HCT116 (cell line): ENCODE results near the gene FAM240B. TPM values are rescaled to one million over a fixed set of nuclear protein-coding genes. Genes with fewer than 3 reads are reported as not detected.

ENCODE experiments used
- ATAC-seq: fragments of 200-7000 bp; cut with Tn5 transposase; 2 replicates; pipeline ENCODE4 v1.9.1; 2020; ENCODE audit warnings: mild to moderate bottlenecking, moderate library complexity
- BruUV-seq: library from RNA; stranded (reverse); fragments of 400-500 nt; replicated peaks from 2 replicates; lab custom pipeline; 2021; lab: Mats Ljungman, UMichigan
- CTCF ChIA-PET: fragments of 300-600 bp; sonication (Branson Sonifier 250); formaldehyde crosslinking; loops from one replicate; lab custom pipeline; 2021; ENCODE audit warnings: antibody characterized with exemption; lab: Charles Lee
- POLR2A ChIA-PET: fragments of 300-600, 350-600 bp; sonication (Branson Sonifier 250); formaldehyde crosslinking; loops from one replicate; lab custom pipeline; 2021; ENCODE audit warnings: antibody characterized with exemption; lab: Charles Lee
- RAD21 ChIA-PET, 2 experiments: fragments of 300-600 bp; sonication (Branson Sonifier 250); formaldehyde crosslinking; loops; one replicate each; lab custom pipeline; 2023; ENCODE audit warnings: low total read pairs in 2 of 2; ENCODE audit not compliant: uncharacterized antibody in 2 of 2, unreplicated experiment in 2 of 2, low non-redundant PET in 1 of 2; lab: Charles Lee
- DNase-seq: peaks from one replicate; pipeline ENCODE4 v3.0.0-alpha.2; 2010; ENCODE audit warnings: low read depth, low spot score
- H2AFZ ChIP-seq: fragments of 200-600 bp; shearing (Covaris generic), sonication (generic); 2 replicates; pipeline ENCODE4 v1.6.1; 2017; ENCODE audit warnings: low read depth, mixed run types, mixed read lengths, antibody characterized with exemption, low read length; ENCODE audit not compliant: poor library complexity, severe bottlenecking
- H3K27ac ChIP-seq: 2 replicates; pipeline ENCODE4 v1.5.1; 2012; ENCODE audit warnings: low read depth, low read length
- H3K27me3 ChIP-seq: fragments of 200-600 bp; sonication (generic); 2 replicates; pipeline ENCODE4 v1.6.1; 2016; ENCODE audit warnings: mixed run types, low read length, mixed read lengths; ENCODE audit not compliant: insufficient read depth
- H3K36me3 ChIP-seq, 2 experiments: fragments of 200-500 bp in 1 of 2; fragments of 200-600 bp in 1 of 2; sonication (Bioruptor generic) in 1 of 2; sonication (generic) in 1 of 2; 2 replicates each; pipeline versions ENCODE4 v1.5.1 to v1.6.1; 2014 to 2016; ENCODE audit warnings: low read length in 2 of 2, inconsistent platforms in 1 of 2, mixed read lengths in 1 of 2, mixed run types in 1 of 2; ENCODE audit not compliant: insufficient read depth in 2 of 2, control insufficient read depth in 1 of 2
- H3K4me1 ChIP-seq, 2 experiments: fragments of 200-600 bp in 1 of 2; sonication (generic) in 1 of 2; 2 replicates each; pipeline versions ENCODE4 v1.5.1 to v1.6.1; 2012 to 2017; ENCODE audit warnings: low read length in 2 of 2, inconsistent platforms in 1 of 2, mild to moderate bottlenecking in 1 of 2, mixed read lengths in 1 of 2, mixed run types in 1 of 2, moderate library complexity in 1 of 2; ENCODE audit not compliant: insufficient read depth in 2 of 2, control insufficient read depth in 1 of 2
- H3K4me2 ChIP-seq: fragments of 200-600 bp; sonication (generic); 2 replicates; pipeline ENCODE4 v1.6.1; 2017; ENCODE audit warnings: mixed run types, low read length, mixed read lengths
- H3K4me3 ChIP-seq, 2 experiments: fragments of 200-600 bp in 1 of 2; sonication (generic) in 1 of 2; replicated peaks in 1 of 2; 2 replicates each; pipeline ENCODE4 v1.5.1; 2011 to 2016; ENCODE audit warnings: low read length in 2 of 2, control low read depth in 1 of 2, low read depth in 1 of 2, mild to moderate bottlenecking in 1 of 2, mixed read lengths in 1 of 2, mixed run types in 1 of 2
- H3K79me2 ChIP-seq: fragments of 200-600 bp; sonication (generic); 2 replicates; pipeline ENCODE4 v1.6.1; 2017; ENCODE audit warnings: mild to moderate bottlenecking, mixed run types, low read length, moderate library complexity, mixed read lengths; ENCODE audit not compliant: insufficient read depth
- H3K9ac ChIP-seq: fragments of 200-600 bp; sonication (generic); 2 replicates; pipeline ENCODE4 v1.6.1; 2016; ENCODE audit warnings: low read length, mixed read lengths
- H3K9me2 ChIP-seq: fragments of 200-600 bp; sonication (generic), shearing (Covaris generic); 2 replicates; pipeline ENCODE4 v1.6.1; 2017; ENCODE audit warnings: mixed run types, mild to moderate bottlenecking, moderate library complexity; ENCODE audit not compliant: insufficient read depth
- H3K9me3 ChIP-seq, 2 experiments: fragments of 200-500 bp in 1 of 2; fragments of 200-600 bp in 1 of 2; sonication (Bioruptor generic) in 1 of 2; sonication (generic) in 1 of 2; 2 replicates each; pipeline ENCODE4 v1.6.1; 2014 to 2017; ENCODE audit warnings: low read length in 2 of 2, mixed read lengths in 2 of 2, inconsistent platforms in 1 of 2, low read depth in 1 of 2, mild to moderate bottlenecking in 1 of 2, mixed run types in 1 of 2, moderate library complexity in 1 of 2; ENCODE audit not compliant: control insufficient read depth in 1 of 2, insufficient read depth in 1 of 2
- H4K20me1 ChIP-seq: fragments of 200-600 bp; sonication (generic), shearing (Covaris generic); 2 replicates; pipeline ENCODE4 v1.6.1; 2017; ENCODE audit warnings: mixed run types, mild to moderate bottlenecking, moderate library complexity; ENCODE audit not compliant: insufficient read depth
- EZH2phosphoT487 ChIP-seq: fragments of 200-600 bp; IDR thresholded peaks from 2 replicates; pipeline ENCODE4 v1.6.1; 2018; ENCODE audit warnings: antibody characterized with exemption, borderline replicate concordance
- FOSL1 ChIP-seq: IDR thresholded peaks from 2 replicates; pipeline ENCODE4 v1.6.1; 2012; ENCODE audit warnings: low read depth
- JUND ChIP-seq: IDR thresholded peaks from 2 replicates; pipeline ENCODE4 v1.6.1; 2012
- POLR2A ChIP-seq: IDR thresholded peaks from 2 replicates; pipeline ENCODE4 v1.7.0; 2011; ENCODE audit warnings: borderline replicate concordance; ENCODE audit not compliant: insufficient read depth, insufficient read length; ENCODE audit errors: extremely low read depth
- POLR2AphosphoS5 ChIP-seq: IDR thresholded peaks from 2 replicates; pipeline ENCODE4 v1.6.1; 2011; ENCODE audit warnings: mild to moderate bottlenecking, low read depth, low read length, moderate library complexity
- SIN3A ChIP-seq: IDR thresholded peaks from 2 replicates; pipeline ENCODE4 v1.6.1; 2012; ENCODE audit warnings: low read depth
- SP1 ChIP-seq: IDR thresholded peaks from 2 replicates; pipeline ENCODE4 v1.6.1; 2012; ENCODE audit warnings: low read depth
- ZFX ChIP-seq: fragments of 450-650 bp; IDR thresholded peaks from 2 replicates; pipeline ENCODE4 v1.6.1; 2017
- intact Hi-C: fragments of 100-400 bp; cut with micrococcal nuclease; formaldehyde crosslinking; loops from 2 replicates; pipeline ENCODE4 v1.10.0; 2022
- total RNA-seq: library from RNA; stranded (reverse); gene quantifications from one replicate; pipeline ENCODE4 v1.2.1, GENCODE V29; 2021; ENCODE audit not compliant: unreplicated experiment
- TF ChIP-seq, protein P1 (sequence below): IDR thresholded peaks from 2 replicates; pipeline ENCODE4 v1.6.1; 2011; ENCODE audit warnings: mild to moderate bottlenecking, low read length, moderate library complexity; ENCODE audit not compliant: insufficient replicate concordance; ENCODE audit errors: extremely low read depth
- TF ChIP-seq, protein P2 (sequence below), 3 experiments: fragments of 200-600 bp in 1 of 3; sonication (generic) in 1 of 3; IDR thresholded peaks in 2 of 3; conservative IDR thresholded peaks in 1 of 3; 2 replicates each; pipeline ENCODE4 v1.5.1; 2012 to 2017; ENCODE audit warnings: low read depth in 2 of 3, low read length in 2 of 3, antibody characterized with exemption in 1 of 3, borderline replicate concordance in 1 of 3, control low read depth in 1 of 3, mild to moderate bottlenecking in 1 of 3, mixed read lengths in 1 of 3, mixed run types in 1 of 3, moderate library complexity in 1 of 3; ENCODE audit not compliant: insufficient read depth in 1 of 3

FAM240B gene
- total RNA-seq, 1 experiment from 2014 or later, result not detected

DNA sequence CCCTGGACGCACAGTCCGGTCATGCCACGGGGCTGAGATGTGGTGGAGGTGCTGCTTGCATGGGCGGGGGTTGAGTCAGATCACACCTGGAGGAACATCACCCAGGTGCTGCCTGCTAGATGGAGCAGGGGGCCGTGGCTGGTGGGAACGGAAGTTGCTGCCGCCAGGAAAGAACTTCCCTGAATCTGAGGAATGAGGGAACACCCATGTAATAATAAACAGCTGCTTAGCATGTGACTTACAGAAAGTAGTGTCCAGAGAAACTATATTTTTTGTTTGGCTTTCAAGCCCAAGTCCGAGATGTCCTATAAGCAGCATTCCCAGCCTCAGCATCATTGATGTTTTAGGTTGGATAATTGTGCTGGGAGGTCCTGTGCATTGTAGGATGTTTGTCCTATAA lies 27.1 kb upstream of the FAM240B start:
- H3K4me1 ChIP-seq, result no peaks in the 10 kb centered on the region
- no peak overlapping the region for H3K27ac ChIP-seq
- intact Hi-C loops, result no loop called here
- no peaks in the 10 kb centered on the region for H4K20me1 ChIP-seq
- RAD21 ChIA-PET, result no interaction called here
- no TSS peak for BruUV-seq
- no peak for DNase-seq
- TF ChIP-seq SIN3A, result no peak
- no peak for TF ChIP-seq ZFX
- no peak for TF ChIP-seq FOSL1
- TF ChIP-seq POLR2A, result no peak
- TF ChIP-seq EZH2phosphoT487, result no peak
- TF ChIP-seq, protein P1, sequence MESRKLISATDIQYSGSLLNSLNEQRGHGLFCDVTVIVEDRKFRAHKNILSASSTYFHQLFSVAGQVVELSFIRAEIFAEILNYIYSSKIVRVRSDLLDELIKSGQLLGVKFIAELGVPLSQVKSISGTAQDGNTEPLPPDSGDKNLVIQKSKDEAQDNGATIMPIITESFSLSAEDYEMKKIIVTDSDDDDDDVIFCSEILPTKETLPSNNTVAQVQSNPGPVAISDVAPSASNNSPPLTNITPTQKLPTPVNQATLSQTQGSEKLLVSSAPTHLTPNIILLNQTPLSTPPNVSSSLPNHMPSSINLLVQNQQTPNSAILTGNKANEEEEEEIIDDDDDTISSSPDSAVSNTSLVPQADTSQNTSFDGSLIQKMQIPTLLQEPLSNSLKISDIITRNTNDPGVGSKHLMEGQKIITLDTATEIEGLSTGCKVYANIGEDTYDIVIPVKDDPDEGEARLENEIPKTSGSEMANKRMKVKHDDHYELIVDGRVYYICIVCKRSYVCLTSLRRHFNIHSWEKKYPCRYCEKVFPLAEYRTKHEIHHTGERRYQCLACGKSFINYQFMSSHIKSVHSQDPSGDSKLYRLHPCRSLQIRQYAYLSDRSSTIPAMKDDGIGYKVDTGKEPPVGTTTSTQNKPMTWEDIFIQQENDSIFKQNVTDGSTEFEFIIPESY, result no peak
- TF ChIP-seq, protein P2, sequence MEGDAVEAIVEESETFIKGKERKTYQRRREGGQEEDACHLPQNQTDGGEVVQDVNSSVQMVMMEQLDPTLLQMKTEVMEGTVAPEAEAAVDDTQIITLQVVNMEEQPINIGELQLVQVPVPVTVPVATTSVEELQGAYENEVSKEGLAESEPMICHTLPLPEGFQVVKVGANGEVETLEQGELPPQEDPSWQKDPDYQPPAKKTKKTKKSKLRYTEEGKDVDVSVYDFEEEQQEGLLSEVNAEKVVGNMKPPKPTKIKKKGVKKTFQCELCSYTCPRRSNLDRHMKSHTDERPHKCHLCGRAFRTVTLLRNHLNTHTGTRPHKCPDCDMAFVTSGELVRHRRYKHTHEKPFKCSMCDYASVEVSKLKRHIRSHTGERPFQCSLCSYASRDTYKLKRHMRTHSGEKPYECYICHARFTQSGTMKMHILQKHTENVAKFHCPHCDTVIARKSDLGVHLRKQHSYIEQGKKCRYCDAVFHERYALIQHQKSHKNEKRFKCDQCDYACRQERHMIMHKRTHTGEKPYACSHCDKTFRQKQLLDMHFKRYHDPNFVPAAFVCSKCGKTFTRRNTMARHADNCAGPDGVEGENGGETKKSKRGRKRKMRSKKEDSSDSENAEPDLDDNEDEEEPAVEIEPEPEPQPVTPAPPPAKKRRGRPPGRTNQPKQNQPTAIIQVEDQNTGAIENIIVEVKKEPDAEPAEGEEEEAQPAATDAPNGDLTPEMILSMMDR (IDR thresholded peaks at IDR 0.05 in 2 of 3, conservative IDR thresholded peaks at IDR 0.05 in 1 of 3; ENCODE audit: borderline replicate concordance in 1 of 3, insufficient read depth in 1 of 3, low read depth in 2 of 3, low read length in 2 of 3), result no peak
- TF ChIP-seq JUND, result no peak
- TF ChIP-seq SP1, result no peak
- TF ChIP-seq POLR2AphosphoS5, result no peak
- TF ChIP-seq, all 23 proteins: peak for 0
- Histone ChIP-seq H3K79me2 (no peaks in the 10 kb centered on the region), H3K9ac (no peak overlapping the region), H3K9me2 (no peaks in the 10 kb centered on the region), H3K27me3 (peaks cover 6% of the 10 kb centered on the region; the same call in 1 of the 2 replicates), H3K4me3 (no peak overlapping the region), H3K36me3 (no peaks in the 10 kb centered on the region), H3K9me3 (no peaks in the 10 kb centered on the region), H2AFZ (no peak overlapping the region), H3K4me2 (no peak overlapping the region)
- no peak for ATAC-seq
- ChIA-PET CTCF (no interaction called here), POLR2A (no interaction called here)
